Ovary (tissue), 3 donors: ENCODE measurements around the gene RAP1GAP.

Experiments used
- CTCF ChIP-seq, 3 donors: fragments of 450-650 bp in 2 of 3; fragments of 200-600 bp in 1 of 3; IDR thresholded peaks; one replicate each; pipeline versions ENCODE4 v1.5.1 to v1.8.0; 2016 to 2022; ENCODE audit warnings: antibody characterized with exemption in 3 of 3, mild to moderate bottlenecking in 1 of 3
- EP300 ChIP-seq: sonication (generic); formaldehyde crosslinking; IDR thresholded peaks from one replicate; pipeline ENCODE4 v1.6.1; 2017; ENCODE audit warnings: antibody characterized with exemption
- donor health status: DM: no; HTN: no; CAD: no.

- TF ChIP-seq EP300 (no peak), CTCF (IDR thresholded peaks at IDR 0.05) (no peak)
Measured at GRCh38 chr1:21590126-21590880, 78.9 kb downstream of the RAP1GAP start.
